Measurements from ENCODE around the gene DENND2D. TPM values are rescaled to one million over a fixed set of nuclear protein-coding genes. Genes with fewer than 3 reads are reported as not detected.

The DENND2D gene
- total RNA-seq, 1 experiment from 2014 or later = 2.1 TPM

GRCh38 chr1:111145542-111145941 is 54.9 kb downstream of the DENND2D start:
- Mint-ChIP-seq H3K9me3 (no peaks in the 10 kb centered on the region), H3K4me3 (no peak overlapping the region), H3K4me1 (peaks cover 20% of the 10 kb centered on the region), H3K27ac (no peak overlapping the region; the same call in 1 of the 2 replicates), H3K27me3 (ENCODE audit: low read depth) (no peaks in the 10 kb centered on the region), H3K36me3 (peaks cover 26% of the 10 kb centered on the region)
- TF ChIP-seq CREM (CRISPR knock-in tag; IDR thresholded peaks at IDR 0.05) (no peak), FOXJ3 (CRISPR knock-in tag; IDR thresholded peaks at IDR 0.05; ENCODE audit: borderline replicate concordance) (no peak), ZNF671 (CRISPR knock-in tag; IDR thresholded peaks at IDR 0.05) (no peak), ETV6 (CRISPR knock-in tag; IDR thresholded peaks at IDR 0.05) (no peak), ZMAT4 (CRISPR knock-in tag; IDR thresholded peaks at IDR 0.05) (no peak), ATF6 (CRISPR knock-in tag; IDR thresholded peaks at IDR 0.05) (no peak), ATF1 (CRISPR knock-in tag; IDR thresholded peaks at IDR 0.05) (no peak), NFE2L1 (CRISPR knock-in tag; IDR thresholded peaks at IDR 0.05) (no peak), ATF3 (CRISPR knock-in tag; conservative IDR thresholded peaks at IDR 0.05) (no peak), ZSCAN18 (CRISPR knock-in tag; IDR thresholded peaks at IDR 0.05) (no peak), GRHL2 (CRISPR knock-in tag; IDR thresholded peaks at IDR 0.05; ENCODE audit: insufficient replicate concordance, severe bottlenecking) (no peak), ZBTB21 (CRISPR knock-in tag; IDR thresholded peaks at IDR 0.05; ENCODE audit: borderline replicate concordance) (no peak), E2F1 (CRISPR knock-in tag; IDR thresholded peaks at IDR 0.05) (no peak), SP1 (CRISPR knock-in tag; conservative IDR thresholded peaks at IDR 0.05) (no peak), ZBTB43 (CRISPR knock-in tag; IDR thresholded peaks at IDR 0.05) (no peak), ZNF263 (CRISPR knock-in tag; IDR thresholded peaks at IDR 0.05; ENCODE audit: low read depth) (no peak), ZNF317 (CRISPR knock-in tag; IDR thresholded peaks at IDR 0.05; ENCODE audit: borderline replicate concordance, low read depth) (no peak), PREB (CRISPR knock-in tag; IDR thresholded peaks at IDR 0.05; ENCODE audit: borderline replicate concordance) (no peak), ZNF281 (CRISPR knock-in tag; IDR thresholded peaks at IDR 0.05) (no peak)
- ATAC-seq = no peak
- ChIA-PET POLR2A (no interaction called here), CTCF (no interaction called here)
- no peak for DNase-seq (ENCODE audit: low spot score)
